HG02571 (cell line): ENCODE data around the gene HNRNPA1.
"Not testable (repeated sequence)": the region's sequence is repeated elsewhere in the genome, so short reads cannot be mapped to it uniquely, and the experiment has no call there.

ENCODE experiments used
- ATAC-seq: cut with Tn5 transposase; IDR thresholded peaks from one replicate; pipeline ENCODE4 v1.9.1; 2021; ENCODE audit warnings: mild to moderate bottlenecking, moderate library complexity; ENCODE audit not compliant: unreplicated experiment

Gene HNRNPA1

DNA sequence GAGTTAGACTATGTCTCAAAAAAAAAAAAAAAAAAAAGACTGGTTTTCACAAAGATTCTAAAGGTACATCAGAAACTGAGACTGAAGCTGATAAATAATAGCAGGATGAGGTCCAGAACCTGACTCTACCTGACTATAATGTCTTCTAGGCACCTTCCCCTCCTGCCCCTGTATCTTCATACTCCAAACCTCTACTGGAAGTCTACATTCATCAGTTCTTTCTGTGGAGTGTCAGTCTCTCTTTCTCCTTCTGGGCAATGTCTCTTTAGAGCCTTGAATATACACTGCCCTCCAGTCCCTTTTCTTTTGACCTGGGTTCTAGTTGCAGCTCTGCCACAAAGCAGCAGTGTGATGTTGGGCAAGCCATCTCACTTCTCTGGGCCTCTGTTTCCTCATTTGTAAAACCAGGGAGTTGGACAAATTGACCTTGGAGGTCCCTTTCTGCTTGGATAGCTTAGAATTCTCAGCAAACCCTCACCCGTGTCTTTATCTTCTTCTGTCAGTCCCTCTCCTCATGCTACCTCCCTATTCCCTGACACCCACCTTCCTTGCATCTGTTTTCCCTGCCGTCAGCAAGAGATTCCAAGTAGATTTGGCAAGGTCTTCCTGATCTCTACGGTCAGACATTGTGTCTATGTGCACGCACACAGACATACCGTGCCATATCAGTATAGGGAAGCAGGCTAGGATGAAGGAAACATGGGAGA lies 16.0 kb downstream of the HNRNPA1 start:
- no peak for ATAC-seq

DNA sequence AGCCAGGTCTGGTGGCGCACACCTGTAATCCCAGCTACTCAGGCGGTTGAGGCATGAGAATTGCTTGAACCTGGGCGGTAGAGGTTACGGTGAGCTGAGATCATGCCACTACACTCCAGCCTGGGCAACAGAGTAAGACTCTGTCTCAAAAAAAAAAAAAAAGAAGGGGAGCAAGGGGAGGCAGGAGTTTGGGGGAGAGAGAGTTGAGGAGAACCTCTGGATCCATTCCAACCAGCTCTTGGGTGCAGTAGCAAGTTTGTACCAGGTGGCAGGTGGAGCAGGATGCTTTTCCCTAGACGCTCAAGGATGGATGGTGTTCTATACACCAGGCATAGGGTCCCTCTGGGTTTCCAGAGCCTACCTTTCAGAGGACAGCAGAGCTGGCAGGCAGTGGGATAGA lies 18.4 kb downstream of the HNRNPA1 start:
- ATAC-seq: no peak

DNA sequence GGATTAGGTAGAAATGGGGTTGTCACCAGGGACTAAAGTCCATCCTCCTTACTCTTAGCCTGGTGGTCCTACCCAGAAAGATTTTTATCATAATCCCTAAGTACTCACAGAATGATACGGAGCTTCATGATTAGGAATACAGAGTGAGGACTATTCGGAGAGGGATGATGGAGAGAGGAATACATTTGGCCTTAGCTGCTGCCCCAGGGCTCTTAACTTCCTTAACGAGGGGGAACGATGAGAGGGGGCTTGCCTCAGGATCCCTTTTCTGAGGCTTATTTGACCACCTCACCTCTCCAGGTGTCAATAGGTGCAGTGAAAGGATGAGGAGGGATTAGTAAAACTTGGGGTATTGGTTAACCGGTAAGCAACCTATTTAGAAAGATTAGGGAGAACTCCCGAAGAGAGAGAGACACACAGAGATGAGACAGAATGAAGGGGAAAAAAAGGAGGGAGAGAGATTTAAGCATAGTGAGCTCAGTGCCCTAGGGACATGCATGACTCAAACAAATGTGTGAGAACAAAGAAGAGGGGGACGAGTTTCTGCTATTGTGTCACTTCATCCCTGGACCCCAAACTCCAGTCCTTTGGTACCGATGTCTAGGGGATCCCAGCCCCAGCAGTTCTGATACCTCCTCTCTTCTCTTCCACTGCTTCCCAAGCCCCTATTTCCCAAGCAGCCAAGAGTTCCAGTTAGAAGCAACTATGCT lies 19.1 kb downstream of the HNRNPA1 start:
- ATAC-seq: no peak

DNA sequence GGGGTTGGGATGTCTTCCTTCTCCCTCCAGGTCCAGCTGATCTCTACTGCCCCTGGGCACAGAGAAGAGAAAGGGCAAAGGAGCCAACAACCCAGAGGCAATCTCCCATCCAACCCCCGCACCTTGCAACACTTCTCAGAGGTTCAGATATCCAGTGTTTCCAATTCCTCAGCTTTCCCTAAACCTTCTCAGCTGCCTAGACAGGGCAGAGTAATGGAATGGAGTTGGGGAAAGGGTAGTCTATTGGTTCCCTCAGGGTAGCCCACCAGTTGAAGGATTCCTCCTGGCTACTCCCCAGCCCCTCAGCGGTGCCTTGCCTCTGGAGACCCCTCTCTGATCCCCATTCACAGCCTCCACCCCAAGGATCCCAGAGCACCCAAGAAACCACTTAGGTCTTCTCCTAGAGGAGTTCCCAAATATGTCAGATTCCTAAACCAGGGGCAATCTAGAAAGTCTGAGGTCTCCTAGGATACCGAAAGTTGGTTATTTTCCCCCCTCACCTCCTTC lies 19.8 kb downstream of the HNRNPA1 start:
- no peak for ATAC-seq

DNA sequence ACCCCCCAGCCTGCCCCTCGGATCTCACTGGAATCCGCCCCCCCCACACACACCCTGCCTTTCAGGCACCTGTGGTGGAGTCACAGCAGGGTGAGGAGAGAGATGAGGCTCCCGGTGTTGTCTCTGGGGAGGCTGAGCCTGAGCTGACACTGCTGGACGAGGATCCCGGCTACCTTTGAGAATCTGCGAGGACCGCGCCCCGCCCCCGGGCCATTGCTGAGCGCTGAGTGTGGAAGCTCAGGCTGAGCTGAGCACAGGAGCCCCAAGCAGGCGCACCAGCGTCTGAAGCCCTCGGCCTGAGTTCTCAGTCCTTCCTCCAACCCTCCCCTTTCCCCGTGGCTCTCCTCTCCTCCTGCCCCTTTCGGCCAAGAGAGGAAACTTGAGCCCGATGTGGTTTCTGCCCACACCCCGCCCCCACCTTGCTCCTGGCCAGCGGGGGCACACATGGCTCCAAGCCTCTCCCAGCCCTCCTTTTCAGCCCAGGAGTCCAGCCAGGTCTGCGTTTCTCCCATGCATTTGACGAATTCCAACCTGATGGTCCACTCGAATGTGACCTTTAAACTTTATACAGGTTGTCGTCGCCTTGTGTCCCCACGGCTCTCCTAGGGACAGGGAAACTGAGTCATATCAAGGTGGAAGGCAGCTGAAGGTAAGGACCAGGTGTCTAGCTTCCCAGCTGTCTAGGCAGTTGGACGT lies 20.4 kb downstream of the HNRNPA1 start, which contains the start of gene NFE2:
Gene NFE2, minus strand, starts transcription at position 284 of the 696 bp plus-strand sequence. CDS start 5,767 bp downstream, outside the sequence.
- ATAC-seq: no peak

GRCh38 chr12:54301428-54302048 lies 21.0 kb downstream of the HNRNPA1 start:
- ATAC-seq: no peak

DNA sequence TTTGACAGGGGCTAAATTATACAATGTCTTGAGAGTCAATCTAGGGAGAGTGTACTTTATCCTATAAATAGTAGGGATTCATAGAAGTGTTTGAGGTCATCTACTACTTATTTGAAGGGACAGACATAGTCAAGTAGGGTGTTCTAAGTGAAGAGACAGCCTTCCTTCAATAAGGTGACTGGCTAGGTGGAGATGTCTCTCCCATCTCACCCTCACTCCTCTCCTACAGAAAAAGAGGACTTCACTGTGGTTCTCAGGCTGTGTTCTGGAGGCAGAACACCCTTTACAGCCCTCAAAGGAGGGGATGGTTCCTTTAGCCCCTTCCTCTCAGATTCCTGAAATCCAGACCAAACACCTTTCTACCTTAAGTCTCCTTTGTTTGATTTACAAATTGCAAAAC lies 23.1 kb downstream of the HNRNPA1 start:
- no peak for ATAC-seq

GRCh38 chr12:54304187-54304810 lies 23.8 kb downstream of the HNRNPA1 start:
- no peak for ATAC-seq

DNA sequence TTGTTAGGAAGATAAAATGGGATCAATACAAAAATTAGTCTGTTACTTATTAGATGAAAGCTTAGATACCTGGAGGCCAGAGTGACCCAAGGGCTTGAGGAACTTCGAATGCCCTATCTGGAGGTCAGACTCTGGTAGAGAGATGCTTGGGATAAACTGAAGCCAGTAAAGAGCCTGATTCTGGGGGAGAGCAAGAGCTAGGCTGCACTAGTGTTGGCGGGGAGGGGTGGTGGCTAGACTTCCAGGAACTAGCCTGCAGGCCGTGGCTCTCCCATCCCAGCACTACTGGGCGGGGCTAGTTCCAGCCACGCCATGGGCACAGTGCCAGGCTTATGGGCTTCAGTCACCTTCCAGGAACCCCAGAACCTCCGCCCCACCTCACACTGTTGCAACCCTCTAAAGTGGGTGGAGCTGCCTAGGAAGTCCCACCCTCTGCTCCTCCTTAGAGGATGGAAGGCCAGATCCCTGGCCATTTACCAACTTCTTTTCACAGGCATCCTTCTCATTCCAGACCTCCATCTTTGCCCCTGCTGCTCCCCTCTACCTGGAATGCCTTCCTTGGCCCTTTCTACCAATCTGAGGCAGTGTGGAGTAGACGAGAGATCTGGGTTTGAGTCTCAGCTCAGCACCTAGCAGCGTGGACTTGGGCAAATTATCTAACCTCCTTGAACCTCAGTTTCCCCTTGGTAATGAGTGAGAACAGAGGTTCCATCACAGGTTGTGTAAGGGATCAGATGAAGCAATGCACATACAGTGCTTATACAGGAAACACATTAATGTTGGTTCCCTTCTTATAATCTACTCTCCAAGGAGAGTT lies 26.6 kb downstream of the HNRNPA1 start:
- ATAC-seq: no peak

DNA sequence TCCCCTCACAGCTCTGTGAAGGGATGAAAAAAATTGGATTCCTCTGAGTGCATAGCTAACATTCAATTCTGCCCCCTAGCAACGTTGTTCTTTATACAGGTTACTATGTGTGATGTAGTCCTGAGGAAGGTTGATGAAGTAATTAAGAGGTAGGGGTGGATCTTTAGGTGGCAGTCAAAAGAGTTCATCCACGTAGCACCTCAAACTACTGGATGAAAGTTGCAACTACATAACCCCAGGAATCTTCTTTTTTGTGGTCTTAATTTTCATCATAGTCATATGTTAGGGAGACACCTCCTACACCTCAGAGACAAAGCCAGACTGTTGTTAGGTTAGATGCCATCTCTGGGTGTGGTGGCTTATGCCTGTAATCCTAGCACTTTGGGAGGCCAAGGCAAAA lies 30.5 kb downstream of the HNRNPA1 start:
- ATAC-seq: no peak

DNA sequence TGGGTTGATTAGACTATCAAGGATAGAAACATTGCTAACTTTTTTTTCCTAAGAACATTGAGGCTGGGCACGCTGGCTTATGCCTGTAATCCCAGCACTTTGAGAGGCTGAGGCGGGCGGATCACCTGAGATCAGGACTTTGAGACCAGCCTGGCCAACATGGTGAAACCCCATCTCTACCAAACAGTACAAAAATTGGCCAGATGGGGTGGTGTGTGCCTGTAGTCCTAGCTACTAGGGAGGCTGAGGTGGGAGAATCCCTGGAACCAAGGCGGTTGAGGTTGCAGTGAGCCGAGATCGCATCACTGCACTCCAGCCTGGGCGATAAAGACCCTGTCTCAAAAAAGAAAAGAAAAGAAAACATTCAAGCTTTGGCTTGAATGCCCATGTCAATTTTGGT lies 31.8 kb downstream of the HNRNPA1 start:
- not testable (repeated sequence) for ATAC-seq

GRCh38 chr12:54321363-54321762 lies 40.8 kb downstream of the HNRNPA1 start:
- ATAC-seq: no peak

- peak; percentile 98 for ATAC-seq
These were observed 44.3 kb downstream of the HNRNPA1 start, which contains the start of gene COPZ1 for GRCh38 chr12:54324617-54325441. Gene COPZ1, plus strand, starts transcription at chr12:54325131. Its CDS starts 33 bp downstream, at chr12:54325164.

DNA sequence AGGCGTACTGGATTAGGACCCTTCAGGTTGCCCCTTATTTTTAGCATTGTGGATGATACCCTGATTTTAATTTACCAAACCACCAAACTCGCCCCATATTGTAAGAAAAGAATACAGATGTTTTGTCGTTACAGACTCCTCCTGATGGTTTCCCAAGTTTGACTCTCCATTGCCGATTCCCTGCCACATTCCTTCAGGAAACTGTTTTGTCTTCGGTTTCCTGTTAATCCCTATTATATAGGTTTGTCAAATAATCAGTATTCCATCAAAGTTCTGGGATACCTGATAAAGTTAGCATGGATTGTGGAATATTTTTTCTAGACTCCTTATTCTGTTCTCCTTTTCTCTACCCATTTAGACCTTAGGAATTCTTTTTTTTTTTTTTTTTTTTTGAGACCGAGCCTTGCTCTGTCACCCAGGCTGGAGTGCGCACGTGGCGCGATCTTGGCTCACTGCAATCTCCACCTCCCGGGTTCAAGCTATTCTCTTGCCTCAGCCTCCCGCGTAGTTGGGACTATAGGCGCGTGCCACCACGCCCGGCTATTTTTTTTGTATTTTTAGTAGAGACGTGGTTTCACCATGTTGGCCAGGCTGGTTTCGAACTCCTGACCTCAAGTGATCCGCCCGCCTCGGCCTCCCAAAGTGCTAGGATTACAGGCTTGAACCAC lies 45.0 kb downstream of the HNRNPA1 start:
- ATAC-seq: not testable (repeated sequence)

DNA sequence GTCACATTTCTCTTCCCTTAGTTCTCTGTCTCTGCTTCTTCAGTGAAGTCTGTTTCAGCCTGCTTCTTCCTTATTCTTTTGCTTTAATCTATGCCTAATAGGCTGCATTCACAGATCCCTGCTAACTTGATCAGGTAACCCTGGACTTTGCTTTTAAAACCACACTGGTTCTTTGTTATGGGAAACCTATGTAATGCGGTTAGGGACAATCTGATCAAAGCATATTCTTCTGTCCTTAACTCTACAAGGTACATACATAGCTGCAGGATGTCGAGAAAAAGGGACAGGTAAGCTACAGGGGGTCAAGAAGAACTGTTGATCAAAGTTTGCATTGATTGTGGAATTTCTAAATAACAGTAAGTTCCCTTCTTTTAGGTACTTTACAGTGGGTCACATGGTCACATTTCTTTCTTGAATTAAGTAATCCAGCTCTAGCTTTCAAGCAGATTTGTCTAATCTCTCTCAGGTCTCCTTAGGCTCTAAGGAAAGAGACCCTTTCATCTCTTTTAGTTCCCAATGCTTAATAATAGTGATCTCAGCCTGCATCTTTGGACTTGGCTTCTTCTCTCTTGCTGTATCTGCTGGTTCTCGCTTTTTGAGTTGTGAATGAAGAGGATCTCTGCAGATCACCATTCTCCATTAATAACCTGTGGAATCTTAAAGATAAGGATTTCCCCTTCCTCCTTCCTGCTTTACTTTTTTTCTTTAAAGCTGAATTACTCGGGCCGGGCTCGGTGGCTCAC lies 48.2 kb downstream of the HNRNPA1 start:
- ATAC-seq: no peak

DNA sequence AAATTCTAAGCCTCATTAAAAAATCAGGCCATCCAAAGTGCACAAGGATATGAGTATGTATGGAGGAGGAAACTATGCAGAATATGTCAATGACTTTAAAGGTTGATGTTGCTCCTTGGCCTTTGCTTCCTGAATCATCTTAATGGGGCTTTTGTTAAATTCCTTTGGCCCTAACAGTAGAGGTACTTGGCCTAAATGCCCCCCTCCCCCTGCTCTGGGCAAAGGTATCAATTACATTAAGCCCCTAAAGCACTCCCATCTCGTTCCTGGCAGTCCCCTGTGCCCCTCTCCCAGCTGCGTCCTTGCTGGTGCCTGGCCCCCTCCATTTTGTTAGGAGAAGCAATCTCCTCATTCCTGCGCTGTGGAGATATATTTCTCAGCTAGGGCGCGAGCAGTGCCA lies 49.2 kb downstream of the HNRNPA1 start:
- ATAC-seq: no peak

DNA sequence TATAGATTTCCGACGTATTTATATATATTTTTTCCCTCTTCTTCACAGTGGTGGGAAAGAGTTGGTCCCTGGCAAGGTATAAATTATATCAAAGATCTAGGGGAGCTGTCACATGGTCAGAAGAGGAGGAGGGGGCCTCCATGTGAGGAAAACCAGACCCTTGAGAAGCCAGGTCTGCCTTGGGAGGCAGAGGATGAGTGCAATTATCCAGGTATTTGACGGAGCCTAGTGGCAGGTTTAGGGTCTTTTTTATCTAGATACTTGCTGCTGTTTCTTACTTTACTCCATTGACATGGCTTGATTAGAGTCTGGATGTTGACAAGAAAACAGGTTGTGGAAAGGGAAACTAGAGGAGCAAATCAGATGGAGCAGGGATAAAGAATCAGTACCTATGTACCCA lies 49.9 kb downstream of the HNRNPA1 start:
- no peak for ATAC-seq

DNA sequence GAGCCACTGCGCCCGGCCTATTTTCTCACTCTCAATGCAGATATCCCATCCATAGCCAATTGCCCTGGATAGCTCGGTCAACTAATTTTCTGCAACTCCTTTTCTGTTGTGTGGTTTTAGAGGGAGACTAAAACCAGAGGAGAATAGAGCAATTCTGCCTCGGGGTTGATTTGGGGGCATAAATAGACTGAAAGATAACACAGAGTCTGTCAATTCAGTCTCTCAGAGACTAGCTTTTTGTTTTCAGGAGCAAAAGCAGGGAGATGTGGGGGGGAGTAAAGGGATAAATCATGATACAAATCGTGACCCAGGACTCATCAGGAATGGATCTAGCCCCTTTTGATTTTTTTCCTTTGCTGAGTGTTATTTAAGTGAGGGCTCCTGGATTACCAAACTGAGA lies 50.9 kb downstream of the HNRNPA1 start:
- no peak for ATAC-seq
